Measurements from ENCODE around the gene SERP2. TPM values are rescaled to one million over a fixed set of nuclear protein-coding genes. Genes with fewer than 3 reads are reported as not detected.

The SERP2 gene
- total and polyA plus RNA-seq, 9 of the 15 experiments (the other 6 are each of a cell fraction or from before 2014, with no cell fraction given) = 0.13 TPM; not detected in 8

DNA sequence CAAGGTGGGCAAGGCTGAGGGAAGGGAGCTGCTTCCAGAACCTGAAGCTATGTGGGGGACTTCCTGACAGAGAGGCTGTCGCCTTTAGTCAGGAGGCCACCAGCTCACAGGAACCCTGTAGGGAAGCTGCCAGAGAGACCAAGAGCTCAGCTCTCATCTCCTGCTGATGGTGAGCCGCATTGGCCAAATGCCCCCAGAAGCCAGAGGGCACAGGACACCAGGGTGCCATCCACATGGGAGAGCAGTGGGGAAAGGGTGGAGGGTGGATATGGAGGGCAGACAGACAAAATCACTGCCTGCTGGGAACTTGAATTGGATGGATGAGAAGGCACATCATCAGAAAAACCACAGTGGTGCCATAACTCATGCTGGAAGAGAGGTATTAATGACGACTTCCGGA is 36.0 kb downstream of the SERP2 start:
- FAIRE-seq (no peak), DNase-seq (ENCODE audit: extremely low read depth in 1 of 4, low spot score in 3 of 4) (no peak), ATAC-seq (no peak)
- no peak overlapping the region for H3K9ac ChIP-seq (ENCODE audit: insufficient read depth in 1 of 2, low read depth in 2 of 2, low read length in 2 of 2)
- no peaks in the 10 kb centered on the region for H3K36me3 ChIP-seq (ENCODE audit: control insufficient read depth, insufficient read depth, low read length)
- no peaks in the 10 kb centered on the region; a peak in 1 of 5 replicates for H3K27me3 ChIP-seq (ENCODE audit: control insufficient read depth in 2 of 2, insufficient read depth in 2 of 2, low read length in 2 of 2)
- 38% methylated on average over 3 of the region's 4 CpGs for WGBS (ENCODE audit: insufficient coverage, low coverage, missing lambda C conversion rate)
- no TSS peak for BruUV-seq (replicated peaks)
- no peaks in the 10 kb centered on the region for H4K20me1 ChIP-seq (replicated peaks; ENCODE audit: control insufficient read depth, insufficient read depth, low read length)
- in situ Hi-C loops (cut with MboI) = no loop called here
- no peak overlapping the region for H3K27ac ChIP-seq (ENCODE audit: extremely low read depth, low read depth, low read length)
- no peak overlapping the region for H3K4me2 ChIP-seq (ENCODE audit: insufficient read depth, low read length)
- H3K4me3 ChIP-seq = no peak overlapping the region
- intact Hi-C loops (cut with micrococcal nuclease) = no loop called here
- H3K9me3 ChIP-seq (replicated peaks; ENCODE audit: control insufficient read depth, insufficient read depth, low read depth, low read length) = no peaks in the 10 kb centered on the region
- CTCF ChIA-PET (ENCODE audit: low intra/inter-chr PET ratio) = interaction anchor here (0.7 kb wide), 1 partner anchor 359 kb away, joined by 3 read pairs; no protein-coding TSS in a partner anchor
- peaks cover 8 to 10% of the 10 kb centered on the region in 2 experiments; a peak in 4 of 5 replicates for H3K4me1 ChIP-seq (replicated peaks in 1 of 2; ENCODE audit: control insufficient read depth in 2 of 2, insufficient read depth in 2 of 2, low read length in 2 of 2)
- no peaks in the 10 kb centered on the region for H3K79me2 ChIP-seq (ENCODE audit: control insufficient read depth, insufficient read depth, low read length)
- no peak overlapping the region for H2AFZ ChIP-seq (ENCODE audit: low read depth, low read length)
- TF ChIP-seq, protein P1, sequence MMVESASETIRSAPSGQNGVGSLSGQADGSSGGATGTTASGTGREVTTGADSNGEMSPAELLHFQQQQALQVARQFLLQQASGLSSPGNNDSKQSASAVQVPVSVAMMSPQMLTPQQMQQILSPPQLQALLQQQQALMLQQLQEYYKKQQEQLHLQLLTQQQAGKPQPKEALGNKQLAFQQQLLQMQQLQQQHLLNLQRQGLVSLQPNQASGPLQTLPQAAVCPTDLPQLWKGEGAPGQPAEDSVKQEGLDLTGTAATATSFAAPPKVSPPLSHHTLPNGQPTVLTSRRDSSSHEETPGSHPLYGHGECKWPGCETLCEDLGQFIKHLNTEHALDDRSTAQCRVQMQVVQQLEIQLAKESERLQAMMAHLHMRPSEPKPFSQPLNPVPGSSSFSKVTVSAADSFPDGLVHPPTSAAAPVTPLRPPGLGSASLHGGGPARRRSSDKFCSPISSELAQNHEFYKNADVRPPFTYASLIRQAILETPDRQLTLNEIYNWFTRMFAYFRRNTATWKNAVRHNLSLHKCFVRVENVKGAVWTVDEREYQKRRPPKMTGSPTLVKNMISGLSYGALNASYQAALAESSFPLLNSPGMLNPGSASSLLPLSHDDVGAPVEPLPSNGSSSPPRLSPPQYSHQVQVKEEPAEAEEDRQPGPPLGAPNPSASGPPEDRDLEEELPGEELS (CRISPR knock-in tag; IDR thresholded peaks at IDR 0.05; ENCODE audit: borderline replicate concordance) = no peak
- 0 out of 2 replicates have a peak, but pooled peaks have one; percentile 39 for TF ChIP-seq GABPA (tag; conservative IDR thresholded peaks at IDR 0.05; ENCODE audit: low read depth)
- POLR2A ChIA-PET = interaction anchor here (1.0 kb wide), 1 partner anchor 165 kb away, joined by 3 read pairs; no protein-coding TSS in a partner anchor
- no peaks in the 10 kb centered on the region for H3K9me1 ChIP-seq (ENCODE audit: control insufficient read depth, insufficient read depth, low read length)

DNA sequence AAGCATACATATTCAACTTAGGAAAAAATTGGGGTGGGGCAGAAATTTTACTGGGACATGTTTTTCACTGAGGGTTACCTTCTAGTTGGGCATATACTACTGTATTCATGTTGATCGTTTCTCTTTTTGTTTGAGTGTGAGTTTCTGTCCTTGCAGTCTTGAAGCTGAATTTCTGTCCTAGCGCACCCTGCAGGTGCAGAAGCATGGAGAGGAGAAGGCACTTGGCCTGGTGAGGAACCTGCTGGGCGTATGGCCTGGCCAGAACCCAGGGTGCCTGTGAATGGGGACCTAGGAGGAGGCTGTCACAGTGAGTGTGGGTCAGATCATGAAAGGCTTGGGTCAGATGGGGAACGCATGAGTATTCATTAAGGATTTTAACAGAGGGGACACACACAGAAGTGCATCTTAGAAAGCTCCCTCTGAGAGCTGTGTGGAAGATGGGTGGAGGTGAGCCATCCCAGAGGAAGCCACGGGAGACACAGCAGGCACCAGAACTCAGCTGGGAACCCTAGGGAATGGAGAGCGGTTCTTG is 36.8 kb downstream of the SERP2 start:
- peak; percentile 63 for ATAC-seq

More for the DNA sequence above, 36.8 kb downstream of the SERP2 start:
- intact Hi-C loops (cut with micrococcal nuclease) (no loop called here), in situ Hi-C loops (cut with MboI) (no loop called here)
- Histone ChIP-seq H3K36me3 (ENCODE audit: control insufficient read depth, insufficient read depth, low read length) (no peaks in the 10 kb centered on the region), H3K27ac (ENCODE audit: extremely low read depth, low read depth, low read length) (no peak overlapping the region), H3K9me3 (replicated peaks; ENCODE audit: control insufficient read depth, insufficient read depth, low read depth, low read length) (no peaks in the 10 kb centered on the region), H3K9me1 (ENCODE audit: control insufficient read depth, insufficient read depth, low read length) (no peaks in the 10 kb centered on the region), H3K27me3 (ENCODE audit: control insufficient read depth in 2 of 2, insufficient read depth in 2 of 2, low read length in 2 of 2) (no peaks in the 10 kb centered on the region; a peak in 1 of 5 replicates), H3K4me3 (no peak overlapping the region), H3K79me2 (ENCODE audit: control insufficient read depth, insufficient read depth, low read length) (no peaks in the 10 kb centered on the region), H3K9ac (ENCODE audit: insufficient read depth in 1 of 2, low read depth in 2 of 2, low read length in 2 of 2) (no peak overlapping the region), H3K4me2 (ENCODE audit: insufficient read depth, low read length) (no peak overlapping the region), H4K20me1 (replicated peaks; ENCODE audit: control insufficient read depth, insufficient read depth, low read length) (no peaks in the 10 kb centered on the region), H2AFZ (ENCODE audit: low read depth, low read length) (no peak overlapping the region), H3K4me1 (replicated peaks in 1 of 2; ENCODE audit: control insufficient read depth in 2 of 2, insufficient read depth in 2 of 2, low read length in 2 of 2) (peaks cover 8 to 10% of the 10 kb centered on the region in 2 experiments; a peak in 4 of 5 replicates)
- POLR2A ChIA-PET = no interaction called here
- BruUV-seq (replicated peaks) = no TSS peak
- 40% methylated on average over 6 of the region's 6 CpGs for WGBS (ENCODE audit: insufficient coverage, low coverage, missing lambda C conversion rate)
- no peak for FAIRE-seq
- DNase-seq (ENCODE audit: extremely low read depth in 1 of 4, low spot score in 3 of 4) = no peak
- CTCF ChIA-PET (ENCODE audit: low intra/inter-chr PET ratio) = no interaction called here
- TF ChIP-seq, protein P2, sequence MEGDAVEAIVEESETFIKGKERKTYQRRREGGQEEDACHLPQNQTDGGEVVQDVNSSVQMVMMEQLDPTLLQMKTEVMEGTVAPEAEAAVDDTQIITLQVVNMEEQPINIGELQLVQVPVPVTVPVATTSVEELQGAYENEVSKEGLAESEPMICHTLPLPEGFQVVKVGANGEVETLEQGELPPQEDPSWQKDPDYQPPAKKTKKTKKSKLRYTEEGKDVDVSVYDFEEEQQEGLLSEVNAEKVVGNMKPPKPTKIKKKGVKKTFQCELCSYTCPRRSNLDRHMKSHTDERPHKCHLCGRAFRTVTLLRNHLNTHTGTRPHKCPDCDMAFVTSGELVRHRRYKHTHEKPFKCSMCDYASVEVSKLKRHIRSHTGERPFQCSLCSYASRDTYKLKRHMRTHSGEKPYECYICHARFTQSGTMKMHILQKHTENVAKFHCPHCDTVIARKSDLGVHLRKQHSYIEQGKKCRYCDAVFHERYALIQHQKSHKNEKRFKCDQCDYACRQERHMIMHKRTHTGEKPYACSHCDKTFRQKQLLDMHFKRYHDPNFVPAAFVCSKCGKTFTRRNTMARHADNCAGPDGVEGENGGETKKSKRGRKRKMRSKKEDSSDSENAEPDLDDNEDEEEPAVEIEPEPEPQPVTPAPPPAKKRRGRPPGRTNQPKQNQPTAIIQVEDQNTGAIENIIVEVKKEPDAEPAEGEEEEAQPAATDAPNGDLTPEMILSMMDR (IDR thresholded peaks at IDR 0.05 in 2 of 3, conservative IDR thresholded peaks at IDR 0.05 in 1 of 3; ENCODE audit: insufficient read depth in 2 of 3, low read depth in 1 of 3, low read length in 3 of 3) = peak in 2 of 3 experiments; percentile 8 to 28; a peak in 1 of 6 replicates
- TF ChIP-seq SIN3B (IDR thresholded peaks at IDR 0.05; ENCODE audit: low read depth) = no peak

Measured in K562 (cell line).